Ishikawa (cell line): Measurements from ENCODE around the gene ARHGEF7.

Experiments used
- CREB1 ChIP-seq: IDR thresholded peaks from 2 replicates; pipeline ENCODE4 v1.6.1; 2012; ENCODE audit warnings: low read depth
- EGR1 ChIP-seq: IDR thresholded peaks from 2 replicates; pipeline ENCODE4 v1.6.1; 2012
- EP300 ChIP-seq: IDR thresholded peaks from 2 replicates; pipeline ENCODE4 v1.6.1; 2012; ENCODE audit warnings: borderline replicate concordance
- FOXM1 ChIP-seq: IDR thresholded peaks from 2 replicates; pipeline ENCODE4 v1.6.1; 2012; ENCODE audit warnings: low read depth, borderline replicate concordance
- REST ChIP-seq: IDR thresholded peaks from 2 replicates; pipeline ENCODE4 v1.6.1; 2012; ENCODE audit warnings: low read depth, mild to moderate bottlenecking
- TAF1 ChIP-seq: IDR thresholded peaks from 2 replicates; pipeline ENCODE4 v1.6.1; 2012; ENCODE audit warnings: low read depth, mild to moderate bottlenecking
- TF ChIP-seq, protein P1 (sequence below): IDR thresholded peaks from 2 replicates; pipeline ENCODE4 v1.6.1; 2012

GRCh38 chr13:111296417-111296816 is 181.3 kb downstream of the ARHGEF7 start:
- TF ChIP-seq EP300 (no peak), REST (no peak), TAF1 (no peak), FOXM1 (no peak), CREB1 (no peak), EGR1 (no peak)
- TF ChIP-seq, protein P1, sequence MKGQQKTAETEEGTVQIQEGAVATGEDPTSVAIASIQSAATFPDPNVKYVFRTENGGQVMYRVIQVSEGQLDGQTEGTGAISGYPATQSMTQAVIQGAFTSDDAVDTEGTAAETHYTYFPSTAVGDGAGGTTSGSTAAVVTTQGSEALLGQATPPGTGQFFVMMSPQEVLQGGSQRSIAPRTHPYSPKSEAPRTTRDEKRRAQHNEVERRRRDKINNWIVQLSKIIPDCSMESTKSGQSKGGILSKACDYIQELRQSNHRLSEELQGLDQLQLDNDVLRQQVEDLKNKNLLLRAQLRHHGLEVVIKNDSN, result no peak
